CD14-positive monocyte (primary cell): ENCODE measurements around the gene NEK10. TPM values are rescaled to one million over a fixed set of nuclear protein-coding genes. Genes with fewer than 3 reads are reported as not detected.

Experiments
- DNase-seq, 3 donors: peaks; one replicate each; pipeline ENCODE4 v3.0.0-alpha.2; 2011 to 2022
- H2AFZ ChIP-seq: 2 replicates; pipeline ENCODE4 v1.6.0; 2012; ENCODE audit warnings: mild to moderate bottlenecking, low read depth, low read length, inconsistent platforms; ENCODE audit not compliant: insufficient read depth, poor library complexity, severe bottlenecking
- H3K27ac ChIP-seq, 2 donors: 1 replicate in 1 of 2; 2 replicates in 1 of 2; pipeline ENCODE4 v1.5.1; 2012 to 2013; ENCODE audit warnings: low read length in 2 of 2, control low read depth in 1 of 2, inconsistent platforms in 1 of 2, low read depth in 1 of 2, mild to moderate bottlenecking in 1 of 2
- H3K27me3 ChIP-seq, 2 donors: one replicate each; pipeline versions ENCODE4 v1.6.0 to v1.6.1; 2011 to 2013; ENCODE audit warnings: low read length in 2 of 2; ENCODE audit not compliant: control insufficient read depth in 2 of 2, insufficient read depth in 2 of 2
- H3K36me3 ChIP-seq, 2 donors: replicated peaks in 1 of 2; 1 replicate in 1 of 2; 2 replicates in 1 of 2; pipeline versions ENCODE4 v1.5.1 to v1.6.1; 2012 to 2013; ENCODE audit warnings: low read length in 2 of 2, control low read depth in 1 of 2, inconsistent platforms in 1 of 2, mild to moderate bottlenecking in 1 of 2; ENCODE audit not compliant: insufficient read depth in 2 of 2, control insufficient read depth in 1 of 2
- H3K4me1 ChIP-seq, 2 donors: 1 replicate in 1 of 2; 2 replicates in 1 of 2; pipeline versions ENCODE4 v1.5.1 to v1.6.1; 2012 to 2013; ENCODE audit warnings: low read length in 2 of 2, control low read depth in 1 of 2, inconsistent platforms in 1 of 2, mild to moderate bottlenecking in 1 of 2, moderate library complexity in 1 of 2; ENCODE audit not compliant: insufficient read depth in 2 of 2, control insufficient read depth in 1 of 2
- H3K4me2 ChIP-seq: replicated peaks from 2 replicates; pipeline ENCODE3; 2012; ENCODE audit warnings: low read length, moderate library complexity, mild to moderate bottlenecking; ENCODE audit not compliant: poor library complexity, severe bottlenecking; ENCODE audit errors: extremely low read depth
- H3K4me3 ChIP-seq, 3 experiments: fragments of 200-600 bp in 1 of 3; sonication (generic) in 1 of 3; replicated peaks in 1 of 3; 1 replicate in 2 of 3; 2 replicates in 1 of 3; pipeline ENCODE4 v1.5.1; 2011 to 2013; ENCODE audit warnings: low read length in 3 of 3, mild to moderate bottlenecking in 3 of 3, control low read depth in 2 of 3, low read depth in 2 of 3, inconsistent platforms in 1 of 3, moderate library complexity in 1 of 3
- H3K79me2 ChIP-seq: 2 replicates; pipeline ENCODE4 v1.6.0; 2012; ENCODE audit warnings: mild to moderate bottlenecking, control low read depth, inconsistent platforms, low read length, moderate library complexity; ENCODE audit not compliant: insufficient read depth
- H3K9ac ChIP-seq: 2 replicates; pipeline ENCODE4 v1.6.0; 2017; ENCODE audit warnings: low read length, mild to moderate bottlenecking; ENCODE audit not compliant: insufficient read depth, poor library complexity, severe bottlenecking
- H3K9me3 ChIP-seq, 2 donors: replicated peaks in 1 of 2; 1 replicate in 1 of 2; 2 replicates in 1 of 2; pipeline versions ENCODE4 v1.5.1 to v1.6.1; 2012 to 2013; ENCODE audit warnings: low read length in 2 of 2, control low read depth in 1 of 2; ENCODE audit not compliant: control insufficient read depth in 1 of 2, insufficient read depth in 1 of 2
- H4K20me1 ChIP-seq: 2 replicates; pipeline ENCODE4 v1.6.0; 2012; ENCODE audit warnings: mild to moderate bottlenecking, low read length, control low read depth, moderate library complexity; ENCODE audit not compliant: insufficient read depth
- H3K27ac Mint-ChIP-seq, 7 donors: one replicate each; pipeline ENCODE4 v1.8.0; 2020; ENCODE audit warnings: mild to moderate bottlenecking in 7 of 7, mixed read lengths in 7 of 7, moderate library complexity in 6 of 7, inconsistent platforms in 2 of 7
- H3K27me3 Mint-ChIP-seq, 3 donors: one replicate each; pipeline ENCODE4 v1.8.0; 2021 to 2022; ENCODE audit warnings: low read depth in 3 of 3, mild to moderate bottlenecking in 3 of 3, mixed read lengths in 3 of 3, moderate library complexity in 3 of 3, inconsistent platforms in 1 of 3
- H3K36me3 Mint-ChIP-seq, 2 donors: one replicate each; pipeline ENCODE4 v1.8.0; 2020; ENCODE audit warnings: mixed read lengths in 2 of 2, inconsistent platforms in 1 of 2, mild to moderate bottlenecking in 1 of 2
- H3K4me1 Mint-ChIP-seq: one replicate; pipeline ENCODE4 v1.8.0; 2020; ENCODE audit warnings: mild to moderate bottlenecking, mixed read lengths
- H3K4me3 Mint-ChIP-seq, 2 donors: one replicate each; pipeline ENCODE4 v1.8.0; 2020; ENCODE audit warnings: mild to moderate bottlenecking in 2 of 2, mixed read lengths in 2 of 2, moderate library complexity in 1 of 2
- H3K9me3 Mint-ChIP-seq, 7 donors: one replicate each; pipeline ENCODE4 v1.8.0; 2020 to 2022; ENCODE audit warnings: mixed read lengths in 7 of 7, mild to moderate bottlenecking in 6 of 7, moderate library complexity in 6 of 7, inconsistent platforms in 2 of 7
- CTCF ChIP-seq: fragments of 200-600 bp; IDR thresholded peaks from one replicate; pipeline ENCODE4 v1.8.0; 2022; ENCODE audit warnings: antibody characterized with exemption, mild to moderate bottlenecking
- WGBS: methylation state at CpG from one replicate; pipeline ENCODE4 v1.1.5; 2013; ENCODE audit warnings: missing lambda C conversion rate; ENCODE audit not compliant: insufficient coverage; 5-methylcytosine and 5-hydroxymethylcytosine counted together
- intact Hi-C, 2 donors: fragments of 100-400 bp; cut with micrococcal nuclease; formaldehyde crosslinking; loops; one replicate each; pipeline versions ENCODE4 v1.15.0 to v1.15.1; 2023
- polyA plus RNA-seq, 3 donors: library from polyadenylated mRNA; depleted of rRNA in 1 of 3; unstranded in 2 of 3; stranded (reverse) in 1 of 3; fragments of 300-500 nt in 2 of 3; fragments of >200 nt in 1 of 3; fragmentation: Illumina TruSeq in 2 of 3; gene quantifications; 1 replicate in 2 of 3; 2 replicates in 1 of 3; pipeline ENCODE4 v1.2.3, GENCODE V29; 2012 to 2021

The NEK10 gene
- polyA plus RNA-seq, 3 donors, result not detected

GRCh38 chr3:27340534-27340933, 28.6 kb downstream of the NEK10 start:
- no peak overlapping the region for H3K27ac Mint-ChIP-seq
- no peak for TF ChIP-seq CTCF
- Histone ChIP-seq H3K4me1 (no peaks in the 10 kb centered on the region), H3K27ac (no peak overlapping the region), H3K4me3 (no peak overlapping the region), H4K20me1 (no peaks in the 10 kb centered on the region), H3K4me2 (no peak overlapping the region), H2AFZ (no peak overlapping the region), H3K36me3 (no peaks in the 10 kb centered on the region), H3K79me2 (no peaks in the 10 kb centered on the region), H3K9ac (no peak overlapping the region), H3K9me3 (no peaks in the 10 kb centered on the region), H3K27me3 (no peaks in the 10 kb centered on the region)
- peaks cover 0 to 4% (median 2%) of the 10 kb centered on the region in 7 donors for H3K9me3 Mint-ChIP-seq
- no peak for DNase-seq
- peaks cover 7% of the 10 kb centered on the region for H3K4me1 Mint-ChIP-seq
- no peaks in the 10 kb centered on the region for H3K36me3 Mint-ChIP-seq
- intact Hi-C loops, result no loop called here
- no CpG with 5 or more reads among the region's 1 CpG for WGBS
- peaks cover 0 to 3% (median 1%) of the 10 kb centered on the region in 3 donors for H3K27me3 Mint-ChIP-seq
- H3K4me3 Mint-ChIP-seq, result no peak overlapping the region

- no peaks in the 10 kb centered on the region for H3K9me3 ChIP-seq
- TF ChIP-seq CTCF, result no peak
- intact Hi-C loops, result no loop called here
- no peaks in the 10 kb centered on the region for H3K27me3 ChIP-seq
- Mint-ChIP-seq H3K36me3 (no peaks in the 10 kb centered on the region), H3K27me3 (peaks cover 0 to 3% (median 1%) of the 10 kb centered on the region in 3 donors), H3K9me3 (peaks cover 0 to 5% (median 3%) of the 10 kb centered on the region in 7 donors), H3K27ac (no peak overlapping the region), H3K4me3 (no peak overlapping the region), H3K4me1 (peaks cover 2% of the 10 kb centered on the region)
- no peaks in the 10 kb centered on the region for H3K4me1 ChIP-seq
- H3K27ac ChIP-seq, result no peak overlapping the region
- no peaks in the 10 kb centered on the region for H3K36me3 ChIP-seq
- no peaks in the 10 kb centered on the region for H3K79me2 ChIP-seq
- H3K4me3 ChIP-seq, result no peak overlapping the region
- no peak for DNase-seq
- H3K4me2 ChIP-seq, result no peak overlapping the region
- H3K9ac ChIP-seq, result no peak overlapping the region
- H2AFZ ChIP-seq, result no peak overlapping the region
- H4K20me1 ChIP-seq, result no peaks in the 10 kb centered on the region
- WGBS, result no CpG with 5 or more reads among the region's 1 CpG
These were observed 33.6 kb downstream of the NEK10 start for GRCh38 chr3:27335571-27335970.
